Inflammatory macrophage (primary cell): ENCODE data around the gene SCFD2.
"Not testable (repeated sequence)": the region's sequence is repeated elsewhere in the genome, so short reads cannot be mapped to it uniquely, and the experiment has no call there.

Experiments
- DNase-seq, 2 donors: peaks; one replicate each; pipeline ENCODE4 v3.0.0-alpha.2; 2020 to 2022

Gene SCFD2

GRCh38 chr4:53094040-53094439 is 271.8 kb downstream of the SCFD2 start:
- no peak for DNase-seq

- no peak for DNase-seq
Observed at GRCh38 chr4:53089936-53090729, 275.7 kb downstream of the SCFD2 start.

- no peak for DNase-seq
Observed at GRCh38 chr4:53088152-53088551, 277.7 kb downstream of the SCFD2 start.

- DNase-seq, result no peak
Observed at GRCh38 chr4:53076374-53076958, 289.4 kb downstream of the SCFD2 start.

GRCh38 chr4:53075162-53075785 is 290.6 kb downstream of the SCFD2 start:
- DNase-seq, result no peak

GRCh38 chr4:53068755-53069330 is 297.0 kb downstream of the SCFD2 start:
- DNase-seq, result no peak

- DNase-seq, result no peak
Observed at GRCh38 chr4:53067125-53067802, 298.6 kb downstream of the SCFD2 start.

GRCh38 chr4:53066155-53066554 is 299.7 kb downstream of the SCFD2 start:
- DNase-seq, result no peak

- DNase-seq, result no peak
Observed at GRCh38 chr4:53064609-53065008, 301.3 kb downstream of the SCFD2 start.

GRCh38 chr4:53061091-53061850 is 304.6 kb downstream of the SCFD2 start:
- DNase-seq, result no peak

GRCh38 chr4:53060278-53060677 is 305.6 kb downstream of the SCFD2 start:
- no peak for DNase-seq

- no peak for DNase-seq
Observed at GRCh38 chr4:53059871-53060270, 306.0 kb downstream of the SCFD2 start.

GRCh38 chr4:53059256-53059655 is 306.6 kb downstream of the SCFD2 start:
- DNase-seq, result no peak

GRCh38 chr4:53057679-53058078 is 308.2 kb downstream of the SCFD2 start:
- no peak for DNase-seq

GRCh38 chr4:53057108-53057507 is 308.8 kb downstream of the SCFD2 start:
- DNase-seq, result not testable (repeated sequence)

GRCh38 chr4:53055716-53056403 is 310.0 kb downstream of the SCFD2 start:
- no peak for DNase-seq

GRCh38 chr4:53055274-53055673 is 310.6 kb downstream of the SCFD2 start:
- DNase-seq, result no peak

GRCh38 chr4:53050361-53050774 is 315.5 kb downstream of the SCFD2 start:
- DNase-seq, result no peak

- DNase-seq, result no peak
Observed at GRCh38 chr4:53049528-53049927, 316.3 kb downstream of the SCFD2 start.

- no peak for DNase-seq
Observed at GRCh38 chr4:53044651-53044960, 321.3 kb downstream of the SCFD2 start.

GRCh38 chr4:53043891-53044650 is 321.8 kb downstream of the SCFD2 start:
- no peak for DNase-seq
